PFSK-1 (cell line): ENCODE results near the gene TBC1D3K. TPM values are rescaled to one million over a fixed set of nuclear protein-coding genes. Genes with fewer than 3 reads are reported as not detected.
"Not testable (repeated sequence)": the region's sequence is repeated elsewhere in the genome, so short reads cannot be mapped to it uniquely, and the experiment has no call there.

Experiments
- FOXP2 ChIP-seq: optimal IDR thresholded peaks from 2 replicates; pipeline ENCODE3; 2011; ENCODE audit warnings: borderline replicate concordance, control low read depth, inconsistent platforms; ENCODE audit not compliant: insufficient read depth; ENCODE audit errors: extremely low read length, extremely low read depth
- POLR2AphosphoS5 ChIP-seq: IDR thresholded peaks from 2 replicates; pipeline ENCODE4 v1.6.1; 2012; ENCODE audit warnings: low read depth, mild to moderate bottlenecking, control low read depth, low read length, moderate library complexity
- SIN3A ChIP-seq: IDR thresholded peaks from 2 replicates; pipeline ENCODE4 v1.6.1; 2012; ENCODE audit warnings: mild to moderate bottlenecking, low read length, moderate library complexity, borderline replicate concordance; ENCODE audit not compliant: insufficient read depth
- TAF1 ChIP-seq: IDR thresholded peaks from 2 replicates; pipeline ENCODE4 v1.6.1; 2012; ENCODE audit warnings: low read length, control low read depth, borderline replicate concordance; ENCODE audit not compliant: insufficient read depth
- polyA plus RNA-seq: library from polyadenylated mRNA; unstranded; fragments of >200 nt; gene quantifications from one replicate; pipeline ENCODE4 v1.2.1, GENCODE V29; 2012; ENCODE audit warnings: low read depth, missing spikeins; ENCODE audit not compliant: insufficient read length
- TF ChIP-seq, protein P1 (sequence below), 2 experiments: IDR thresholded peaks; 2 replicates each; pipeline versions ENCODE4 v1.6.1 to v1.8.0; 2011 to 2012; ENCODE audit warnings: low read depth in 2 of 2, low read length in 2 of 2, control low read depth in 1 of 2, inconsistent platforms in 1 of 2, mild to moderate bottlenecking in 1 of 2, moderate library complexity in 1 of 2; ENCODE audit not compliant: insufficient read depth in 1 of 2

TBC1D3K gene
- not detected for polyA plus RNA-seq

DNA sequence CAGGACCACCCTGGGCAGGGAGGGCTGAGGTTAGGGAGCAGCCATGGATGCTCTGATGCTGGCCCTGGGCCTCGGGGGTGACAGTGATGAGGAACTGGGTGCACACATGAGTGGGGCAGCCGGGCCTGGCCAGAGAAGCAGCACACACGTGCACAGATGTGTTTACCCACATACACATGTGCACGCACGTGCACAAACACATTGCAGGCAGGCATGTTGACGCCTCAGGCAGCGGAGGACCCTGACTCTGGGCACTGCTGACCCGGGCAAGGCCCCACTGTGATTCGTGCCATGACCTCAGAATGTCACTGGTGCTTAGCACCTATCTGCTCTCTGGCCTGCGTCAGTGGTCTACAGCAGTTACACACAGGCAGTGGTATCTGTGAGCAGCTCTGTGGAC lies at the start of gene TBC1D3K:
TSS of gene TBC1D3K (plus strand) at position 301 of the 400 bp plus-strand sequence. CDS start 1,585 bp downstream, outside the sequence.
- TF ChIP-seq FOXP2, POLR2AphosphoS5, TAF1: not testable (repeated sequence)

DNA sequence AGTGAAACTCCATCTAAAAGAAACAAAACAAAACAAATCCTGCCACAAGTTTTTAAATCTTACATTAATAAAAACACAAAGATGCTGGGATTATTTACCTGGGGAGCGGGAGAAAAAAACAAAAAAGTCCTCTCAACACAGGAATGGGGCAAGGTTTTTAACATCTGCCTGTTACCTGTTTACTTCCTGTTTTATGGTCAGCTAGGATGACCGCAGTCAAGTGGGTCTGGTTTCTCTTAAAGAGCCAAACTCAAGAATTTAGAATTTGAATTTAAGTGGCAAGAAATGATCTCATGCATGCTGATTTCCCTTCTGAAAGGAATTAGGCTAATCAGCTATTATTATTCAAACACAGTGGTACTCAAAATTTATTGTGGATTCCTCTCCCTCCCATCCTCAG lies 39.7 kb upstream of the TBC1D3K start:
- TF ChIP-seq SIN3A (no peak), TAF1 (no peak), FOXP2 (no peak), POLR2AphosphoS5 (no peak)
- TF ChIP-seq, protein P1, sequence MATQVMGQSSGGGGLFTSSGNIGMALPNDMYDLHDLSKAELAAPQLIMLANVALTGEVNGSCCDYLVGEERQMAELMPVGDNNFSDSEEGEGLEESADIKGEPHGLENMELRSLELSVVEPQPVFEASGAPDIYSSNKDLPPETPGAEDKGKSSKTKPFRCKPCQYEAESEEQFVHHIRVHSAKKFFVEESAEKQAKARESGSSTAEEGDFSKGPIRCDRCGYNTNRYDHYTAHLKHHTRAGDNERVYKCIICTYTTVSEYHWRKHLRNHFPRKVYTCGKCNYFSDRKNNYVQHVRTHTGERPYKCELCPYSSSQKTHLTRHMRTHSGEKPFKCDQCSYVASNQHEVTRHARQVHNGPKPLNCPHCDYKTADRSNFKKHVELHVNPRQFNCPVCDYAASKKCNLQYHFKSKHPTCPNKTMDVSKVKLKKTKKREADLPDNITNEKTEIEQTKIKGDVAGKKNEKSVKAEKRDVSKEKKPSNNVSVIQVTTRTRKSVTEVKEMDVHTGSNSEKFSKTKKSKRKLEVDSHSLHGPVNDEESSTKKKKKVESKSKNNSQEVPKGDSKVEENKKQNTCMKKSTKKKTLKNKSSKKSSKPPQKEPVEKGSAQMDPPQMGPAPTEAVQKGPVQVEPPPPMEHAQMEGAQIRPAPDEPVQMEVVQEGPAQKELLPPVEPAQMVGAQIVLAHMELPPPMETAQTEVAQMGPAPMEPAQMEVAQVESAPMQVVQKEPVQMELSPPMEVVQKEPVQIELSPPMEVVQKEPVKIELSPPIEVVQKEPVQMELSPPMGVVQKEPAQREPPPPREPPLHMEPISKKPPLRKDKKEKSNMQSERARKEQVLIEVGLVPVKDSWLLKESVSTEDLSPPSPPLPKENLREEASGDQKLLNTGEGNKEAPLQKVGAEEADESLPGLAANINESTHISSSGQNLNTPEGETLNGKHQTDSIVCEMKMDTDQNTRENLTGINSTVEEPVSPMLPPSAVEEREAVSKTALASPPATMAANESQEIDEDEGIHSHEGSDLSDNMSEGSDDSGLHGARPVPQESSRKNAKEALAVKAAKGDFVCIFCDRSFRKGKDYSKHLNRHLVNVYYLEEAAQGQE (IDR thresholded peaks at IDR 0.05; ENCODE audit: insufficient read depth in 1 of 2, low read depth in 2 of 2, low read length in 2 of 2): no peak

DNA sequence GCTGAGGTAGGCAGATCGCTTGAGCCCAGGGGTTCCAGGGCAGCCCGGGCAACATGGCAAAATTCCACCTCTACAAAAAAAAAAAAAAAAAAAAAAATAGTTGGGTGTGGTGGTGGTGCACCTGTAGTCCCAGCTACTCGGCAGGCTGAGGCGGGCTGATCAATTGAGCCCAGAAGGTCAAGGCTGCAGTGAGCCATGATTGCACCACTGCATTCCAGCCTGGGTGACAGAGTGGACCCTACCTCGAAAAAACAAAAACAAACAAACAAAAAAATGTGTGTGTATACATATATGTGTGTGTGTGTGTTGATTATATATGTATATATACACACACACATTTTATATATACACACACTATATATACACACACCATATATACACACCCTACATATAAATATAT lies 39.1 kb upstream of the TBC1D3K start:
- TF ChIP-seq FOXP2 (no peak), TAF1 (no peak), POLR2AphosphoS5 (no peak), SIN3A (no peak)
- TF ChIP-seq, protein P1 (IDR thresholded peaks at IDR 0.05; ENCODE audit: insufficient read depth in 1 of 2, low read depth in 2 of 2, low read length in 2 of 2): no peak

DNA sequence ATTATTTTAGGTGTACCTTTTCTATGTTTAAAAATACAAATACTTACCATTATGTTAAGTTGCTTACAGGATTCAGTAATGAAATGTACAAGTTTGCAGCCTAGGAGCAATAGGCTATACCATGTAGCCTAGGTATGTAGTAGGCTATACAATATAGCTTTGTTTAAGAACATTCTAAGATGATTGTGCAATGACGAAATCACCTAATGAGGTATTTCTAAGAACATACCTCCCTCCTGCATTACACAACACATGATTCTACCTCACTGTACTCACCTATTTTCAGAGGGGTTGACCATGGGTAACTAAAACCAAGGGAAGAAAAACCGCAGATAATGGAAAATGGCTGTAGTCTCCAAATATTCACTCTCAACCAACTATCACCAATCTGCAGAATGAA lies 35.3 kb upstream of the TBC1D3K start:
- TF ChIP-seq POLR2AphosphoS5 (no peak), FOXP2 (no peak), SIN3A (no peak), TAF1 (no peak)
- TF ChIP-seq, protein P1 (IDR thresholded peaks at IDR 0.05; ENCODE audit: insufficient read depth in 1 of 2, low read depth in 2 of 2, low read length in 2 of 2): no peak
